Mucosa of rectum (tissue), 2 donors: ENCODE measurements around the gene PHOX2A.
A peak's percentile ranks its signal among the peaks of the same experiment; 100 is the strongest.

Experiments used
- H3K27ac ChIP-seq, 2 donors: one replicate each; pipeline ENCODE4 v1.7.0; 2013; ENCODE audit warnings: inconsistent platforms in 2 of 2, low read depth in 2 of 2, low read length in 2 of 2
- H3K27me3 ChIP-seq, 2 donors: one replicate each; pipeline ENCODE4 v1.7.0; 2013; ENCODE audit warnings: low read length in 2 of 2; ENCODE audit not compliant: control insufficient read depth in 2 of 2, insufficient read depth in 2 of 2
- H3K36me3 ChIP-seq, 2 donors: one replicate each; pipeline ENCODE4 v1.7.0; 2013; ENCODE audit warnings: low read length in 2 of 2; ENCODE audit not compliant: control insufficient read depth in 2 of 2, insufficient read depth in 2 of 2
- H3K4me1 ChIP-seq, 2 donors: one replicate each; pipeline ENCODE4 v1.7.0; 2013; ENCODE audit warnings: low read length in 2 of 2, mild to moderate bottlenecking in 1 of 2; ENCODE audit not compliant: control insufficient read depth in 2 of 2, insufficient read depth in 2 of 2
- H3K4me3 ChIP-seq, 2 donors: one replicate each; pipeline ENCODE4 v1.7.0; 2013; ENCODE audit warnings: low read length in 2 of 2
- H3K9ac ChIP-seq, 2 donors: one replicate each; pipeline ENCODE4 v1.7.0; 2013; ENCODE audit warnings: low read length in 2 of 2, low read depth in 1 of 2, mild to moderate bottlenecking in 1 of 2
- H3K9me3 ChIP-seq, 2 donors: one replicate each; pipeline ENCODE4 v1.7.0; 2013; ENCODE audit warnings: low read length in 2 of 2; ENCODE audit not compliant: control insufficient read depth in 2 of 2
- donor health status: healthy.
- donor health status: Normal muscosa, but diverticular disease.

PHOX2A gene

GRCh38 chr11:72223615-72224563, 20.1 kb downstream of the PHOX2A start:
- Histone ChIP-seq H3K36me3 (peaks cover 8 to 10% of the 10 kb centered on the region in 2 donors), H3K4me1 (peaks cover 14% of the 10 kb centered on the region in 2 donors), H3K4me3 (peak overlapping the region; percentile 78 to 87), H3K27me3 (no peaks in the 10 kb centered on the region), H3K27ac (peak overlapping the region; percentile 94 to 95), H3K9me3 (no peaks in the 10 kb centered on the region), H3K9ac (peak overlapping the region; percentile 86 to 87)

DNA sequence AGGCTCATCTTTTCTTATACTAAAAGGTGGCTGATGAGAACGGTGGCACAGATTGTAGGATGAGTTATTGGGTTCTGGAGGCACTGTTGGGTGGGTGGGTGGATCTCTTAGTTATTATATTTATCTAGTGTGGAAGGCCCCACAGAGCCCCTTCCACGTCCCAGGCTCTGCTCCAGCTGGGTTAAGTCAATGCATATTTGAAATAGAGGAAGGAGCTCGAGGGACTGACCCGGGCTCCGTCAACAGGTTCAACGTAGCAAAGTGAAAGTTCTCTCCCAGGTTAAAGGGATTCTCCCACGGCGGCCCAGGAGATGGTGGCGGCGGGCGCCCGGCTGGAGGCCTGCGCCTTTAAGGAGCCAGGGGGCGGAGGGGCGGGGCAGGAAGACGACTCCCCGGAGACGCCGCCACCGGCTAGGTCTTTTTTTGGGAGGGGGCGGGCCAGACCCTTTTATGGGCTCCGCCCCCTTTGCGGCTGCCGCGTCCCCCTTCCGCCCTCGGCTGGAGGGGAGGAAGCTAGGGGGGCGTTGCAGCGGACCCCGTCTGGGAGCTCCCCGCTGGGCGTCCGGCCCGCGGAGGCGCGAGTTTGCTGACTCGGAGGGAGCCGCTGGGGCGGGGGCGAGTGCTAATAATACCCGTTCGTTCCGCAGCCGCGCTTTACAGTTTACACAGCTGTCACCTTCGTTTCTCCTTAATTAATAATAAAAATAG, 20.9 kb downstream of the PHOX2A start:
- H3K9me3 ChIP-seq = no peaks in the 10 kb centered on the region
- peaks cover under 1 to 3% of the 10 kb centered on the region in 2 donors for H3K36me3 ChIP-seq
- H3K27me3 ChIP-seq = no peaks in the 10 kb centered on the region
- peak overlapping the region; percentile 78 to 83 for H3K4me3 ChIP-seq
- peak overlapping the region; percentile 74 to 87 for H3K9ac ChIP-seq
- peaks cover 14% of the 10 kb centered on the region in 2 donors for H3K4me1 ChIP-seq
- H3K27ac ChIP-seq = peak overlapping the region; percentile 94 to 95

- H3K36me3 ChIP-seq = no peaks in the 10 kb centered on the region
- peak overlapping the region; percentile 74 to 87 for H3K9ac ChIP-seq
- H3K4me3 ChIP-seq = peak overlapping the region; percentile 78 to 83
- H3K27ac ChIP-seq = peak overlapping the region; percentile 94 to 95
- H3K27me3 ChIP-seq = no peaks in the 10 kb centered on the region
- H3K9me3 ChIP-seq = no peaks in the 10 kb centered on the region
- peaks cover 14% of the 10 kb centered on the region in 2 donors for H3K4me1 ChIP-seq
Observed at GRCh38 chr11:72222106-72222891, 21.7 kb downstream of the PHOX2A start.

- H3K4me1 ChIP-seq = peaks cover 14% of the 10 kb centered on the region in 2 donors
- no peaks in the 10 kb centered on the region for H3K9me3 ChIP-seq
- H3K27me3 ChIP-seq = peaks cover 0 to 2% of the 10 kb centered on the region in 2 donors
- H3K9ac ChIP-seq = no peak overlapping the region
- peak overlapping the region in 1 of 2 donors; percentile 22 for H3K4me3 ChIP-seq
- H3K36me3 ChIP-seq = no peaks in the 10 kb centered on the region
- no peak overlapping the region for H3K27ac ChIP-seq
Observed at GRCh38 chr11:72221386-72222075, 22.4 kb downstream of the PHOX2A start.

DNA sequence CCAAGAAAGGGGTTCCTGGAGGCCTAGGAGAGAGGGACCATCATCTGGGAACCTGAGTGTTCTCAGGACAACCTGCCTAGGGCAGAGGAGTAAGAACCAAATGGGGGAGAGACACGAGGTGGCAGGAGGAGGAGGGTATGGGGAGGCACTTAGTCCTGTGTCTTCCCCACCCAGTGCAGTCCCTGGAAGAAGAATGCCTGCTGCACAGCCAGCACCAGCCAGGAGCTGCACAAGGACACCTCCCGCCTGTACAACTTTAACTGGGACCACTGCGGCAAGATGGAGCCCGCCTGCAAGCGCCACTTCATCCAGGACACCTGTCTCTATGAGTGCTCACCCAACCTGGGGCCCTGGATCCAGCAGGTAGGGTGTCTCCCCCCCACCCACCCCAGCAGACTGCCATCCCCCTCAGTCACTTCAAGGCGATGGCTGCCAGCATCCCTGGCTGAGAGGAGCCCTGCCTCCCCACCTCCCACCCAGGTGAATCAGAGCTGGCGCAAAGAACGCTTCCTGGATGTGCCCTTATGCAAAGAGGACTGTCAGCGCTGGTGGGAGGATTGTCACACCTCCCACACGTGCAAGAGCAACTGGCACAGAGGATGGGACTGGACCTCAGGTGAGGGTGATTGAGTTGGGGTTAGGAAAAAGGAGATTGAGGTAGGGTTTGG, 23.1 kb downstream of the PHOX2A start:
- no peak overlapping the region for H3K9ac ChIP-seq
- peaks cover 0 to 2% of the 10 kb centered on the region in 2 donors for H3K27me3 ChIP-seq
- H3K4me1 ChIP-seq = peaks cover 14% of the 10 kb centered on the region in 2 donors
- no peak overlapping the region for H3K4me3 ChIP-seq
- no peak overlapping the region for H3K27ac ChIP-seq
- no peaks in the 10 kb centered on the region for H3K36me3 ChIP-seq
- H3K9me3 ChIP-seq = no peaks in the 10 kb centered on the region

- H3K36me3 ChIP-seq = no peaks in the 10 kb centered on the region
- peaks cover 0 to 2% of the 10 kb centered on the region in 2 donors for H3K27me3 ChIP-seq
- H3K9ac ChIP-seq = no peak overlapping the region
- H3K4me3 ChIP-seq = peak overlapping the region in 1 of 2 donors; percentile 29
- H3K9me3 ChIP-seq = no peaks in the 10 kb centered on the region
- H3K4me1 ChIP-seq = peaks cover 6 to 7% of the 10 kb centered on the region in 2 donors
- H3K27ac ChIP-seq = peak overlapping the region in 1 of 2 donors; percentile 28
Observed at GRCh38 chr11:72218251-72218745, 25.7 kb downstream of the PHOX2A start.

- Histone ChIP-seq H3K4me3 (peak overlapping the region in 1 of 2 donors; percentile 29), H3K9me3 (no peaks in the 10 kb centered on the region)
Observed at GRCh38 chr11:72217841-72218240, 26.1 kb downstream of the PHOX2A start.

DNA sequence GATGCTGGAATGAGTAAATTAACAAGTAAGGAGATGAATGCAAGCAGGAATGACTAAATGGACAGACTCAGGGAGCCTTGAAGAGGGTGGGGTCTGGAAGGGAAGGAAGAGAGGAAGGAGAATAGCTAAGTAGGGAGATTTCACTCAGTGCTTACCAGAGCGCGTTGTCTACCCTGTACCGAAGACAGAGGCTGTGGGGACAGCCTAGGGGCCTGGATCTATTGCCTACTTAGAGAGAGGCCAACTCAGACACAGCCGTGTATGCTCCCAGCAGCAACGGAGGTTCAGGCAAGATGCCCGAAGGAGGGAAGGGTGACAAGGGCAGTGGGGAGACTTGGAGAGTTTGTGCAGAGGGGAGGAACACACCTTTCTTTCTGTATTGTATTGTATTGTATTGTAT, 27.3 kb downstream of the PHOX2A start, which contains the start of gene FOLR2:
TSS of gene FOLR2 (plus strand) at position 157 of the 400 bp plus-strand sequence. CDS start 1,791 bp downstream, outside the sequence.
- Histone ChIP-seq H3K27me3 (peaks cover 0 to 2% of the 10 kb centered on the region in 2 donors), H3K9me3 (no peaks in the 10 kb centered on the region), H3K27ac (peak within 1 kb of the TSS in 1 of 2 donors; percentile 43), H3K36me3 (no peaks in the 10 kb centered on the region), H3K9ac (no peak within 1 kb of the TSS), H3K4me3 (peak within 1 kb of the TSS in 1 of 2 donors; percentile 0), H3K4me1 (no peaks in the 10 kb centered on the region)

More at GRCh38 chr11:72217841-72218240, 26.1 kb downstream of the PHOX2A start:
- H3K27me3 ChIP-seq = peaks cover 0 to 2% of the 10 kb centered on the region in 2 donors
- no peaks in the 10 kb centered on the region for H3K36me3 ChIP-seq
- H3K27ac ChIP-seq = peak overlapping the region in 1 of 2 donors; percentile 28
- no peak overlapping the region for H3K9ac ChIP-seq
- peaks cover 6 to 7% of the 10 kb centered on the region in 2 donors for H3K4me1 ChIP-seq
